ENCODE results near the gene TRIM28. TPM values are rescaled to one million over a fixed set of nuclear protein-coding genes. Genes with fewer than 3 reads are reported as not detected.

Gene TRIM28
- total RNA-seq, 3 donors from 2014 or later, result 180 to 308 (median 202) TPM

DNA sequence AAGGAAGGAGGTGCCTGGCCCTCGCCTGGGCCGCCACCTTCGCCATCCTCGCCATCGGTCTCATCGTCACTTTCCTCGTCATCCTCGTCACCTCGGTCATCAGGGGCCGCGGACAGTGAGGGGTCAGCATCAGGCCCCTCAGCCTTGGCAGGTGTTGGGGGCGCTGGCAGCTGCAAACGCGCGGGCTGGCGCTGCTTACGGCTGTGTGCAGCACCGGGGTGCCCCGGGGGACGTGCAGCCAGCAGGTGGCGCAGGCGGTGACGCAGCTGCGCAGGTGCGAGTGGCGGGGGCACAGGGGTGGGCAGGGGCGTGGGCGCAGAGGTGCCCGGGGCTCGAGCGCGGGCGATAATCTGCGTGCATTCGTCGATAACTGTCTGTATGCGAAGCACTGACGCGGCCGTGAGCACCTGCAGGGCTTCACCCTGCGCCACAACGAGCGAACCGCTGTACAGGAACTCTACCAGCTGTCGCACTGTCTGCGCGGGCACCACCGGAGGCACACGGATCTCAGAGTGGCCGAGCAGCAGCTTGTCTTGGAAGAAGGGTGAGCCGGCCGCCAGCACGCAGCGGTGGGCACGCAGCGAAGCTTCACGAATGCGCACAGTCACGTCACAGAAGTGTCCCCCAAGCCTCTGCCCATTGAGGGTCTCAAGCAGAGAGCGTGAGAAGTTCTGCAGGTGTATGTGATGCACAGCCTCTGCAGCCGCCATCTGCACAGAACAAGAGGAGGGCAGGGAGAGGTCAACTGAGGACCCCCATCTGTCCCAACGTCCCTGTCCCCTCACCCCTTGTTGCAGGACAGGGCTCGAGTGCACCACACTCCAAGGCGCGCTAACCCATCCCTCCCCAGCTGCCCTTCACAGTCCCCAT lies 26.7 kb upstream of the TRIM28 start:
- H3K4me1 ChIP-seq (ENCODE audit: low read depth), result peaks cover 38% of the 10 kb centered on the region
- no peak overlapping the region for H3K4me3 ChIP-seq
- DNase-seq, result peak in 2 of 3 donors; percentile 39 to 58
- intact Hi-C loops (cut with DNase I, micrococcal nuclease), result no loop called here
- no peaks in the 10 kb centered on the region for H3K36me3 ChIP-seq (ENCODE audit: low read depth)
- no peak for ATAC-seq
- TF ChIP-seq, protein P1, sequence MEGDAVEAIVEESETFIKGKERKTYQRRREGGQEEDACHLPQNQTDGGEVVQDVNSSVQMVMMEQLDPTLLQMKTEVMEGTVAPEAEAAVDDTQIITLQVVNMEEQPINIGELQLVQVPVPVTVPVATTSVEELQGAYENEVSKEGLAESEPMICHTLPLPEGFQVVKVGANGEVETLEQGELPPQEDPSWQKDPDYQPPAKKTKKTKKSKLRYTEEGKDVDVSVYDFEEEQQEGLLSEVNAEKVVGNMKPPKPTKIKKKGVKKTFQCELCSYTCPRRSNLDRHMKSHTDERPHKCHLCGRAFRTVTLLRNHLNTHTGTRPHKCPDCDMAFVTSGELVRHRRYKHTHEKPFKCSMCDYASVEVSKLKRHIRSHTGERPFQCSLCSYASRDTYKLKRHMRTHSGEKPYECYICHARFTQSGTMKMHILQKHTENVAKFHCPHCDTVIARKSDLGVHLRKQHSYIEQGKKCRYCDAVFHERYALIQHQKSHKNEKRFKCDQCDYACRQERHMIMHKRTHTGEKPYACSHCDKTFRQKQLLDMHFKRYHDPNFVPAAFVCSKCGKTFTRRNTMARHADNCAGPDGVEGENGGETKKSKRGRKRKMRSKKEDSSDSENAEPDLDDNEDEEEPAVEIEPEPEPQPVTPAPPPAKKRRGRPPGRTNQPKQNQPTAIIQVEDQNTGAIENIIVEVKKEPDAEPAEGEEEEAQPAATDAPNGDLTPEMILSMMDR (IDR thresholded peaks at IDR 0.05), result no peak
- H3K9me3 ChIP-seq, result no peaks in the 10 kb centered on the region

DNA sequence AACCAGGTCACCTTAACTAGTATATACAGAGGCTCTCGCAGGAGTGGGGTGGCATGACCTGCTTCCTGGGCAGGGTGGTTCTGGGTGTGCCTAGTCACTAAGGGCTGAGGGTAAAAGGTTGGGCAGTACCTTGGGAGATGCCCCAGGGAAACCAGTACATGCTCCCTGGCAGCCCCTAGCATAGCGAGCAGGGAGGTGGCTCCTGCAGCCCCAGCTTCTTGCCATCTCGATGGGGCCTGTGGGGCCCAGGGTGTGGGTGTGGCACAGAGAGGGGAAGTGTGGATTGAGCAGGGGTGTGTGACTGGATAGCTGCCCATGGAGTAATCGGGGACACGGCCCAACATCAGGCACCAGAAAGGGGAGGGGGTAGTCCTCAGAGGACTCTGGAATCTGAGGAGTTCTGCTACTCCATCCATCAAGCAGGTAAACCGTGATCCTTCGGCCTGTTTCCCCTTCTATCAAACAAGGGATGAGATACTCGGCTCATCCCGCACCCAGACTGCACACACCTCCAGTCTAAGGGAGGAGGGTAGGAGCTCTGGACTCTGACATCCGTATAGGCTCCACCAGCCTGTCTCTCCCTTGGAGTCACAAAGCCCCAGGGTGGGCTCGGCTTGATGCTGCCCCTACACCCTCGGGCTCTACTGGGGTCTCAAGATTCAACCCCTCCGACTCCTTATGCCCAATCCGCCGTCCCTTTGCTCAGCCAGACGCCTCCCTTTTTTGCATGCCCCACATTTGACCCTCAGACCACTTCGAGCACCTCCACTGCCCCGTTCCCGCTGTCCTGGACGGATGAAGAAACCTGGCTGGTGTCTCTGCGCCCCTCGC lies 25.4 kb upstream of the TRIM28 start:
- TF ChIP-seq, protein P1 (IDR thresholded peaks at IDR 0.05), result no peak
- ATAC-seq (no peak), DNase-seq (peak in 2 of 3 donors; percentile 57 to 65)
- H3K9me3 ChIP-seq, result no peaks in the 10 kb centered on the region
- H3K36me3 ChIP-seq (ENCODE audit: low read depth), result no peaks in the 10 kb centered on the region
- H3K4me3 ChIP-seq, result peak overlapping the region; percentile 43
- H3K4me1 ChIP-seq (ENCODE audit: low read depth), result peaks cover 32% of the 10 kb centered on the region
- intact Hi-C loops (cut with DNase I, micrococcal nuclease), result no loop called here

DNA sequence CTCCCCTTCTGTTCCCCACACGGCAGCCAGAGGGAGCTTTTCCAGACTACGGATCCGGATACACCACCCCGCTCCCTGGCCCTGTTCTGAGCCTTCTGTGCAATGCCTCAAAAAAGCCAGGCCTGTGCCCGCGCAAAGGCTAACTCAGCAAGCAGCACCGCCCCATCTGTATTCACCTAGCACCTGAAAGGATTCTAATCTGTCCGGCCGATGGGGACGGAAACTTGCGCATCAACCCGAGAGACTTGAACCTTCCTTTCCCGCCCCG lies 24.8 kb upstream of the TRIM28 start:
- Histone ChIP-seq H3K9me3 (no peaks in the 10 kb centered on the region), H3K36me3 (ENCODE audit: low read depth) (no peaks in the 10 kb centered on the region), H3K4me3 (peak overlapping the region; percentile 43), H3K4me1 (ENCODE audit: low read depth) (peaks cover 28% of the 10 kb centered on the region)
- DNase-seq (peak; percentile 67 to 75 (median 74)), ATAC-seq (peak; percentile 55)
- intact Hi-C loops (cut with DNase I, micrococcal nuclease), result no loop called here
- TF ChIP-seq, protein P1 (IDR thresholded peaks at IDR 0.05), result peak; percentile 32

GRCh38 chr19:58519355-58520256 lies 24.3 kb upstream of the TRIM28 start, which contains the start of gene ZBTB45:
Gene ZBTB45 (minus strand): TSS chr19:58519810. CDS start chr19:58517673, 2,137 bp downstream.
- intact Hi-C loops (cut with DNase I, micrococcal nuclease), result no loop called here
- ATAC-seq, result peak; percentile 87

More at GRCh38 chr19:58519355-58520256, 24.3 kb upstream of the TRIM28 start, which contains the start of gene ZBTB45:
- TF ChIP-seq, protein P1 (IDR thresholded peaks at IDR 0.05), result peak; percentile 63
- DNase-seq, result peak; percentile 91 to 96 (median 94)
- Histone ChIP-seq H3K9me3 (no peaks in the 10 kb centered on the region), H3K4me1 (ENCODE audit: low read depth) (peaks cover 23% of the 10 kb centered on the region), H3K4me3 (peak within 1 kb of the TSS; percentile 43), H3K36me3 (ENCODE audit: low read depth) (no peaks in the 10 kb centered on the region)
